ENCODE data around the gene FHOD3. TPM values are rescaled to one million over a fixed set of nuclear protein-coding genes. Genes with fewer than 3 reads are reported as not detected.
"Not testable (repeated sequence)": the region's sequence is repeated elsewhere in the genome, so short reads cannot be mapped to it uniquely, and the experiment has no call there.

The FHOD3 gene
- total RNA-seq, 1 donor from 2014 or later, result 311 TPM

DNA sequence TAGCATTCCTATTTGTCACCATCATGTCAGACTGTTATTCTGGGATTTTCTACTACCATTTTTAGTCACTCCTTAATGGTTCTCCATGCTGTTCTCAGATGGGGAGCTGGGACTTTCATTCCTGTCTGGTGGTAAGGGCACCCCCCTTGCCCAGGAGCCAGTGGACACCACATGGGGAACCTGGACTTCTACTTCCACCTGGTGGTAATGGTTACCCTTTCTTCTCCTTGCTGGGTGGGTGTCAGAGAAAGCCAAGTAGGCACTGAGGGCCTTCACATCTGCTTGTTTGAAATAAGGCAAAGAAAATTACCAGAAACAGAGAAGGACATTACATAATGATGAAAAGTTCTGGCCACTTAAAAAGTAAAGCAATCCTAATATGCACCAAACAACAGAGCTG is 239.8 kb downstream of the FHOD3 start:
- intact Hi-C loops (cut with DNase I), result no loop called here

DNA sequence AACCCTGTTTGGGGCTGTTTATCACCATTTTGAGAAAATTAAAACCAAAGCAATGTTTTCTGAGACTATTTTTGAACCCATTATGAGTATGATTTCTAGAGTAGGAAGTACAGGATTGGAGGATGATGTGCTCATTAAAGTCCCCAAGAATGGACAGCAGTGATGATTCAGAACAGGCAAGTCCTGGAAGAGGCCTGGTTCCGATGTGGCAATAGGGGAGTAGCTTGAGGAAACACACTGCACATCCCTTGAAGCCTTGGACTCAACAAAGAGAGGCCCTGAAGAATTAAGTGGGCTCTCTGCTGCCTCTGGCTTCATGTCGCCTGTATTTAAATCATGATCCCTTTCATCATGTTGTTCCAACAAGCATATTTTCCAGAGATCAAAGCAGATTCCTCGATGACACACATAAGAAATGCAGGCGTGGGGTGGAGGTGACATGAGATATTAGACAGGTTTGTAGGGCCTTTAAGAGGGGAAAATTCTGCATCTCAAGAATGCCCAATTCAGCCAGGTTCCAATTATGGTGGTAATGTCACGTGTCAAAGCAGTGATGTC is 242.2 kb downstream of the FHOD3 start:
- intact Hi-C loops (cut with DNase I), result no loop called here
- DNase-seq (ENCODE audit: low spot score), result no peak

More for the DNA sequence above, 239.8 kb downstream of the FHOD3 start:
- no peak for DNase-seq (ENCODE audit: low spot score)

DNA sequence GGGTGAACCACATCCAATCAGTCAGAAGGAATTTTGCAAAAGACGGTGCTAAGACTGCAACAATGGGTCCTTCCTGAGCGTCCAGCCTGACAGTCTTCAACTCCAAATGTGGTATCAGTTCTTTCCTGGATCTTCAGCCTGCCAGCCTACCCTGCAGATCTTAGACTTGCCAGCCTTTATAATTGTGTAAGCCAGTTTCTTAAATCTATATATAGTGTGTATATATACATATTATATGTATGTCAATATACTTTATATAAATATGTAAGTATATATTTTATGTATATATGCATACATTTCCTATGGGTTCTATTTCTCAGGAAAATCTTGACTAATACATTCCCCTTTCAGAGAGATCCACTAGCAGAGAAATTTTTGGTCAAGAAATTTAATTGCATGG is 245.5 kb downstream of the FHOD3 start:
- no peak for DNase-seq (ENCODE audit: low spot score)
- intact Hi-C loops (cut with DNase I), result no loop called here

DNA sequence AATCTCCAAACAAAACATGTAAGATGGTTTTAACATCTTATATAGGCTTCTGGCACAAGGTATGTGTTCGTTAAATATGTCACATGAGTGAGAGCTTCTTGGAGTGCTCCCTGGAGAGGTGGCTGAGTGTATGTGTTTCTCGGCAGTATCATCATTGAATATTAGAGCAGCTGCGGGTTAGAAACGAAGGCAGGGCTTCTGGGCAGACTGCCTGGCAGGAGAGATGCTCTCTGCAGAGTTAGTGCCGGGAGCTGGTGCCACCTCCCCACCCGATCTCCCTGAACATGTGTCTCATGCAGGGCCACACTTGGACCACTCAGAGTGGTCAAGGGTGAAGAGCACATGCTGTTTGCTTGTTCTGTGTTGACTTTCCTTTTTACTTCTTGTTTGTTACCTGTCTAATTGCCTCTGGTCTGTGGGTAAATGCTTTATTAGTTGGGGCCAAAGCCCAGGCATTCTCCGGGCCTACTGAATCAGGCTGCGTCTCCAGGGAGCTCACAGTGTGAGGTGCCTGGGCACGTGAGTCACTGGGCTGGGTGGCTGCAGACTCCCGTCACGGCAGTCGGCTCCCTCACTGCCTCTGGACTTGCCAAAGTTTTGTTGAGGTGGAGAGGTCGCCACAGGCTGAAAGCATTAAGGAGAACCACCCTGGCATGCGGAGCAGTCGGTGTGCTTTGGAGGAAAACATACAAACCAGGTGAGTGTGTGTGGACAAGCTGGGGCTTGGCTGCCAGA is 246.6 kb downstream of the FHOD3 start:
- intact Hi-C loops (cut with DNase I), result no loop called here
- no peak for DNase-seq (ENCODE audit: low spot score)

DNA sequence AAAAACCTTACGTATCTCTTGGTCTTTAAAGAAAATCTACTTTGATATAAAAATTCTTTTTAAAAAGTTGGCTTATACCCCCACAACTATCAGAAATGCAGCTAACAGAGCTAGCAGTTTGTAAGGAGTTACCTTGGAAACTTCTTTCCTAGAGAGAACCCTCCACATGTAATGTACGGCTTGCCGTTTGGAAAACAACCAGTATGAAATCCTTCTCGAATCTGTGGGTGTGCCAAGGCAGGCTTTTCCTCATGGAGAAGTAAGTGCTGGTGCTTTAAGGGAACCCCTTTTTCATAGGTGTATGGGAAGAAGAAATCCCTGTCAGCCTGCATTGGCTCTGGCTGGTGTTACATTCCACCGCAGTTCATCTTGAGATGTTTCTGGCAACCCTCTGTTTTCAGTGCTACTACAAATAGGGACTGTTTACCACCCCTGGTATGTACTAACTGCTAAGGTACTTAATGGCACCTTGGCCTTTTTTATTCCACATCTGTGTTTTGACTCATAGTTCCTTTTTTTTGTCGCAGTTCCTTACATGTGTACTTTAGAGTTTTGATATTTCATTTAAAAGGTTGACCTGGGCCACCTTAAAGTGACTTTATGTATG is 248.4 kb downstream of the FHOD3 start:
- intact Hi-C loops (cut with DNase I), result no loop called here
- DNase-seq (ENCODE audit: low spot score), result no peak

DNA sequence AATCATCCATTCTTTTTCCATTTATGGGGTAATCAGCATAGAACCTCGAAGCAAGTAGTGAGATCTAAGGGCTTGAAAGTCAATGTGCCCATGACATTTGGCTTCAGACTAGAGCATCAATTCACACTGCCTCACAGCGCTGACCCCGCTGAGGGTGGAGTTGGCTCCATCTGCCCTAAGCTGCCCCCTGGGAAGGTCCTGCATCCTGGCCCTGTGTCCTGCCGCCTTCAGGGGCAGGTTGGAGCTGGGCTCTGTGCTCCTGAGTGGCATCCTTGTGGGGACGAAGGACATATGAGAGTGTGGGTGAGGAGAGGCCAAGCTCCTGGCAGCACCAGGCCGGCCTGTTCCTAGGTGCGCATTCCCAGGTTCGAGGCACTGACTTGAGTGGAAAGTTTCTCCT is 249.4 kb downstream of the FHOD3 start:
- no peak for DNase-seq (ENCODE audit: low spot score)
- intact Hi-C loops (cut with DNase I), result no loop called here

DNA sequence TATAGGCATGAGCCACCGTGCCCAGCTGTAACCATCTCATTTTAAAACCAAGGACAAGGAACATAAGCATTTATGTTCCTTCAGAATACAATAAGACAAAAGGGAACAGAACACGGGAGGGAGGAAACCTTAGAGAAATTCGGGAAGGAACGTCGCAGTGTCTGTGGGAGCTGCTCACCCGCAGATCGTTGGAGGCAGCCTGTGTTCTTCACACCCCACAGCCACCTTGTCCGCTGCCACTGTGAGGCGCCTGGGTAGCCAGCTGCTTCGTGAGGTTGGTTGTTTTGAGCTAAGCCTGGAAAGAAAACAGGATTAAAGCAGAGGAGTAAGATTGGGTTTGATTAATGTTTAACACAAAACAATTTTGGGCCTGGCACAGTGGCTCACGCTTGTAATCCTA is 250.0 kb downstream of the FHOD3 start:
- DNase-seq (ENCODE audit: low spot score), result no peak
- intact Hi-C loops (cut with DNase I), result no loop called here

DNA sequence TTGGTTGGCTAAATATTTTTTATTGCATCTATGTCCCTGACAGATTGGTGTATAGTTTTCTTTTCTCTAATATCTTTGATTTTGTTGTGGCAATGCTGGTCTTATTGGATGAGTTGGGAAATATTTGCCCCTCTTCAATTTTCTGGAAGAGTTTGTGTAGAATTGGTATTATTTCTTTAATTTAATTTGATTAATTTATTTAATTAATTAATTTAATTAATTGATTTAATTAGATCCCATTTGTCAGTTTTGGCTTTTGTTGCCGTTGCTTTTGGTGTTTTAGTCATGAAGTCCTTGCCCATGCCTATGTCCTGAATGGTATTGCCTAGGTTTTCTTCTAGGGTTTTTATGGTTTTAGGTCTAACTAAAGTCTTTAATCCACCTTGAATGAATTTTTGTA is 253.8 kb downstream of the FHOD3 start:
- intact Hi-C loops (cut with DNase I), result not testable (repeated sequence)

DNA sequence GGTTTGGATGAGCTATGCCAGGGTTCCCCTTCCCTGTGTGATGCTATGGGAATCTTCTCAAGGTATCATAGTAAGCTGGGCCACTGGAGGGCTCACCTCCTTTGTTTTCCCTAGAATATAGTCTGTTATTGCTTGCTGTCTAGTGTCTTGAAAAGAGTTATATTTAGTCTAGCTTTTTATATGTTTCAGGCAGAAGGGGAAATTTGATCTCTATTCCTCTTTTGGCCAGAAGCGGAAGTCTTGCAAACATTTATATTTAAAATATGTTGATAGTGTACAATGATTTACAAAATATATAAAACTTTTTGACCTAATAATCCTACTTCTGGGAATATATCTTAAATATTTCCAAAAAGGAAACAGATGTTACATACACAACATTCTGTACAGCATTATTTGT is 260.7 kb downstream of the FHOD3 start:
- intact Hi-C loops (cut with DNase I), result no loop called here
- no peak for DNase-seq (ENCODE audit: low spot score)

More for the DNA sequence above, 253.8 kb downstream of the FHOD3 start:
- not testable (repeated sequence) for DNase-seq (ENCODE audit: low spot score)

DNA sequence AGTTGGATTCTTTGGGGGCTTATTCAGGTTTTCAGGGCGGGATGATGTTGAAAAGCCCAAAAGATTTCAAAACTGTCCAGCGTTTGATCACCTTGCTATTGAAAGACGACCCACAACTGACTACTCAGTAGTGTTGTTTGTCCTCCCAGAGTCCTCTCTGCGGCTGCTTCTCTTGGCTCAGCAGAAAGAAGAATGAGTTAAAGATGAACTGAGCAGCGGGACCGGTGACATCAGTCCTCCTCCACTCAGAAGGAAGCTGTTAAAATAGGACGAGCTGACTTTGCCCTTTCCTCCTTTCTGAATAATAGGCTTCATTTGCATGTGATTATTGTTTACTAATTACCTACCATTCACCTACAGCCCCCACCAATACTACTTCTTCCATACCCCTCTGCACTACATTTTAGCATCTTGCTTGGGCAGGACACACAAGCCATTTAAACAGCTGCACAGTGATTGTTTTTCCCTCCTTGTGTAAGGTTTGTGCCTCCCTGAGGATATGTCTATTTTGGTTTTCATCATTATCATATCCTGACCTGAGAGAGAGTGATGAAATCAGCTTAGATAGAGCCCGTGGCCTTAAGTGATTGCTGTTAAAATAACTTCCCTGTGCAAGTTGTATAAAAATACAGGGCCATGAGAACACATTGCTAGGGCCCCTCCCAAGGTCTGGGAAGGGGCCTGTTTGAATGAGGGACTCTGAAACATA is 261.8 kb downstream of the FHOD3 start:
- intact Hi-C loops (cut with DNase I), result no loop called here
- DNase-seq (ENCODE audit: low spot score), result no peak

DNA sequence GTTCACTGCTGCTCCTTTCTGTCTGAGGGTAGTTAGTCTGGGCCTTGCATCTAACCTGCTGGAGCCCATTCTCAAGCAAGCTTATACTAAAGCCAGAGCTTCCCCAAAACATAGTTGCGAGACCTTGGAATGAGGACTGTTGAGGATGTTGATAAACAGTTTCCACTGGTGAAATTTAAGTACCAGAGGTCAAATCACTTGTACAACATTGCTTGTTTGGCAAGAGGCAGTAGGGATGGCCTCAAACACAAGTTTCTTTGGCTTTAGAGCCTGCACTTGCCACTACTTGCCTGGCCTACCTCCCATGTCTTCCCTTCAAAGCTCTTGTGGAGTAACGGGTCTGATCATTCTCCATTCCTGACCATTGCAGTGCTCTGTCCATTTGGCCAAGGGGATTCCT is 262.7 kb downstream of the FHOD3 start:
- no peak for DNase-seq (ENCODE audit: low spot score)
- intact Hi-C loops (cut with DNase I), result no loop called here

DNA sequence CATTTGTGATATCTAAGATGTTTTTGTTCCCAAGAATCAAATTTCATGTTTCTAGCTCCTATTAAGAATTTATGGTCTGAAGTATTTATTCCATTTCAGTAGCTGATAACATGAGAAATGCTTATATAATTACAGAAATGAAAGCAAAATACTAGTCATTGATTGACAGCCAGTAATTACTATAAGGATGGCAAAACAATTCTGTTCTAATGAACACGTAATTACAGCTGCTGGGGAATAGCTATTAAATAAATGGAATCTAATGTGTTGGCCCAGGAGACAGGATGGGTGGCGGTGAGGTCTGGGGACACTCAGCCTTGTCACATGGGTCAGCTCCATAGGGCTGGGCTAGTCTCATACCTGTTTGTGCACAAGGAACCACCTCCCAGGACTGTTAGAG is 263.5 kb downstream of the FHOD3 start:
- intact Hi-C loops (cut with DNase I), result no loop called here
- no peak for DNase-seq (ENCODE audit: low spot score)

DNA sequence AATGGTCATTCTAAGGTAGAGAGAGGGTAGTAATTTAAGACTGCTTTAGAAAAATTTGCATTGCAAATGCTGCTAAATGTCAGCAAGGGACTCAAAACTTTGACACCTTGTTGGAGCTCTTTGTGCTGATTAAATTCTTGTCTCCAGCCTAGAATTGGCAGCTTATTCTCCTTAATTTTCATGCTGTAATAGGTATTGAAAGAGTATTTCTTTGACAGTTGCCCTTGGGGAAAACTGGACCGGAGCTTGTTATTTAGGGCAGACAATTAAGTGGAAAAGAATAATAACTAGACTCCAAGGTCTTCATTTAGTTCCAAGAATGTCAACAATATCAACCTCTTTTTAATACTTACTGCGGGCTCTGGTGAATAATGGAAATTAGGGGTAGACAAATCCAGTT is 267.3 kb downstream of the FHOD3 start:
- DNase-seq (ENCODE audit: low spot score), result no peak
- intact Hi-C loops (cut with DNase I), result loop anchor here (5.0 kb wide), 1 partner anchor 38 kb away; no protein-coding TSS in a partner anchor

DNA sequence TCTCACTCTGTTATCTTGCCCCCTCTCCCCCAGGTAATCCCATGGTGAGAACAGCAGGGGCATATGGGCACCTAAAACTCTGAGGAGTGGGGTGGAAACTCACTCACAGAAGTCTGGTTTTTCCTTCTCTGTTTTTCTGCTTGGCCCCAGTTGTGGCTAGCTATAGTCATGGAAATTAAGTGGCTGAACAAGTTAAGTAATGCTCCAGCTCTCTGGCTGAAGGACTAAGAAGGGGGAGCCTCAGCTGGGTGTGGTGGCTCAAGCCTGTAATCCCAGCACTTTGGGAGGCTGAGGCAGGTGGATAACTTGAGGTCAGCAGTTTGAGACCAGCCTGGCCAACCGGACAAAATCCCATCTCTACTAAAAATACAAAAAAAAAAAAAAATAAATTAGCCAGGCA is 270.3 kb downstream of the FHOD3 start:
- intact Hi-C loops (cut with DNase I), result loop anchor here (5.0 kb wide), 1 partner anchor 40 kb away; no protein-coding TSS in a partner anchor
- no peak for DNase-seq (ENCODE audit: low spot score)

DNA sequence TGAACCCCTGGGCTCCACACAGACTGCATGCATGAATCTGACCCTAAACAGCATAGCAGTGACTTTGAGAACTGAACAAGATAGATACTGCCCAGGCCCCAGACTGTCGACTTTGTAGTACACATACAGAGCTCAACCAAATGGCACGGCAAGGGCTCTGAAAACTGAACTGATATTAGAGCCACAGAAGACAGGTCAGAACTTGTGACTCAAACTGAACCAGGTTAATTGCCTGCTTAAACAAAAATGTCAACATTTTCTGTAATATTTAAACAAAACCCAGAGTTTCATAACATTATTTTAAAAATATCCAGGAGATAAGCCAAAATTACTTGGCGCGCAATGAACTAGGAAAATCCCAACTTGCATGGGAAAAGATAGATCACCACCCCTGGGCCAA is 271.0 kb downstream of the FHOD3 start:
- DNase-seq (ENCODE audit: low spot score), result no peak
- intact Hi-C loops (cut with DNase I), result loop anchor here (5.0 kb wide), 1 partner anchor 41 kb away; no protein-coding TSS in a partner anchor

DNA sequence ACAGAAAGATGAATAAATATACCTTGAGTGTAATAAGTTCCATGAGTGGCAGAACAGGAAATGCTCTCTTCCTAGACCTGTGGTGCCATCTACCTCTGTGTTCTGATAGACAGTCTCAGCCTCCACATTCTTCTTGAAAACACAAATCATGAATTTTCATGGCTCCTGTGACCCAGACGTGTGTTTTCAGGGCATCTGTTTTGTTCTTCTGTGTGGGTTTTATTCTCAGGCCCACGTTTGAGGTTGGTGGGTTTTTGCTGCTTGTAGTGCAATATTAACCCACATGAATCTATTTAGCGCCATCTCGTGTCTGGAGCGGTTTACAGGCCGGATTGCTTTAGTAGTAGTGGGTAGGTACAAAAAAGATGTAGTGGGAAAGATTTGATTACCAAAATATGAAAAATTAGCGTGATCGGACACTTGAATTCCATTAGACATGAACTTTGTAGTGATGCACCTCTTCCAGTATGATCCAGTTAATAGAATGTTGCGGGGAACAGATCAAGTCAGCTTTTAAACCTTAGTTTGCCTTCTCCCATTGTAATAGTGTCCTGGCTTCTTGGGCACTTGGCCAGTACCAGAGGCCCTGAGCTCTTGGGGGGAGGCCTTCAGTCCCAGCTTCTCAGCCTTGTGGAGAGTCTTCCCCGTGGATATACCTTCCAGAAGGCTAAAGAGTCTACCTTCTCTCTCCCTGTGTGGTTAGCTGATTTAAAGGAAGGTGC is 274.8 kb downstream of the FHOD3 start:
- intact Hi-C loops (cut with DNase I), result loop anchor here (2.0 kb wide), 1 partner anchor 275 kb away; the partner anchor contains the start of gene FHOD3
- DNase-seq (ENCODE audit: low spot score), result no peak

DNA sequence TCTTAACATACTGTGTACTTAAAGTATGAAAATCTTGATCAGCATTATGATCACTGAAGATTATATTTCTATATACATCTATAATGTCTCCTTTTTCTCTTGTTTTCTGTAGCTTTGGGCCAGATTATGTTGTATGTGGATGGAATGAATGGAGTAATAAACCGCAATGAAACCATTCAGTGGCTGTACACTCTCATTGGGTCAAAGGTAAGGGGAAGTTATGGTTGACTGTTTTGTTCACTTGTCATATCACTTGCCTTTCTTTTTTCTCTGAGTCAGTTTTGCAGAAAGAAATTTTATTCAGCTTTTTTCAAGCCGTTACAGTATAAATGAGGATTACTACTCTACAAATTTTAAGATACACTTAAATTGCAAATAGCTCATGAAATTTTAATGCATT is 278.8 kb downstream of the FHOD3 start:
- no peak for DNase-seq (ENCODE audit: low spot score)
- intact Hi-C loops (cut with DNase I), result no loop called here

DNA sequence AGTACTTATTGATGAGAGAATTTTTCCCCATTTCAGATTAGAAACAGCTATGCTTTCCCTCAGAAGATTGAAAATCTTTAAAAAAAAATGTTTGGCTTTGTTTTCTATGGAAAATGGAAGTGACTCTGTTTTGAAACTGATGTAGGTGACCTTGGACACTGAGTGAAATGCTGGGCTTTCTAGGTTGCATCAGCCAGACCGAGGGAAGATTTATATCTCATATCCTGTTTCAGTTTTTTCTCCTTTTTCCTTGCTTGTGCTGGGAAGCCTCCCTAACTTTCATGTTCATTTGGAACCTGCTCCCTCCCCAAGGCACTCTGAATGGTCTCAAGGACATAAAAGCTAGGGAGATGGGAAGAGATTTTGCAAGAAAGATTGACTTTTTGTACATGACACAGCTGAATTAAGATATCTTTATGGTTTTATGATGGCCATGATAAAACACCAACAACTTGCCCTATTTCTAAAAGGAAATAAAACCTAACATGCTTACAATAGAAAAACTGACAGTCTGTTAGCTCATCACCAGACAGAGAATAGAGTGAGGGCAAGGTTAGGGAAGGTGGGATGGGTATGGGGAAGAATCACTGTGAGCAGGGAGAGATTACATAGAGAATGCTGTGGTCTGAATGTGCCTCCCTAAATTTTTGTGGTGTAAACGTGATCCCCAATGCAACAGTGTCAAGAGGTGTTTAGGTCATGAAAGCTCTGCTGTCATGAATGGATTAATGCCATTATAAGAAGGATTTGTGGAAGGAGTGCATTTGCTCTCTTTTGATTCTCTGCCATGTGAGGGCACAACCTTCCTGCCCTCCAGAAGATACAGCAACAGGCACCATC is 281.6 kb downstream of the FHOD3 start:
- DNase-seq (ENCODE audit: low spot score), result no peak
- intact Hi-C loops (cut with DNase I), result no loop called here

DNA sequence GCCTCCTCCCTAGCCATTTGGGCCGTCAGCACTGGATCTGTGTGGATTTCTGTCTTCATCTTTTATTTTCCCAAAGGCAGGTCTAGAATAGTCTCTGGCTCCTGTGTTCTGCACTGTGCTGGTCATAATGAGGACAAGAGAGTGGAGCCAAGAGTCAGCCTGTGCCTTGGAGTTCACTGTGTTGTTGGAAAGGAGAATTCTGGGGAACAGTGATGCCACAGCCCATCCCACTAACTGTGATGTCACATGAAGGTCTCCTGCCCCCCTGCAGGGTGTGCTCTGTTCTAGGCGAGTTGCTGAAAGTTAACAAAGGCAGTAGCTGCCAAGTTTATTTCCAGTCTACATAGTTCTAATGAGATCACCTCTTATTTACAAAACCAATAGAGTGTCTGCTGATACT is 282.8 kb downstream of the FHOD3 start:
- DNase-seq (ENCODE audit: low spot score), result no peak
- intact Hi-C loops (cut with DNase I), result no loop called here

Data from cardiac septum (tissue), 1 donor.